K562 (cell line): Measurements from ENCODE around the gene CALHM1. TPM values are rescaled to one million over a fixed set of nuclear protein-coding genes. Genes with fewer than 3 reads are reported as not detected.
A peak's percentile ranks its signal among the peaks of the same experiment; 100 is the strongest.

Experiments used
- BCOR ChIP-seq: fragments of 450-650 bp; IDR thresholded peaks from 2 replicates; pipeline ENCODE4 v1.6.1; 2016
- CREB3 ChIP-seq: fragments of 450-650 bp; conservative IDR thresholded peaks from 2 replicates; pipeline ENCODE4 v1.6.1; 2016; ENCODE audit warnings: missing genetic modification characterization, low read depth, mild to moderate bottlenecking, missing compliant biosample characterization, moderate library complexity
- DPF2 ChIP-seq: fragments of 450-650 bp; IDR thresholded peaks from 2 replicates; pipeline ENCODE4 v1.6.1; 2016
- ELF4 ChIP-seq: fragments of 450-650 bp; formaldehyde crosslinking; IDR thresholded peaks from 2 replicates; pipeline ENCODE4 v1.4.0; 2022; ENCODE audit warnings: missing genetic modification characterization
- FOXJ3 ChIP-seq: sonication (generic); formaldehyde crosslinking; IDR thresholded peaks from 2 replicates; pipeline ENCODE4 v1.4.0; 2020; ENCODE audit warnings: mild to moderate bottlenecking, missing genetic modification reagents
- FOXK1 ChIP-seq: sonication (generic); formaldehyde crosslinking; IDR thresholded peaks from 2 replicates; pipeline ENCODE4 v1.8.0; 2022; ENCODE audit warnings: missing genetic modification reagents, mild to moderate bottlenecking, borderline replicate concordance
- GTF2E2 ChIP-seq: fragments of 200-800 bp; sonication (Bioruptor generic); IDR thresholded peaks from 2 replicates; pipeline ENCODE4 v1.6.1; 2016; ENCODE audit warnings: missing genetic modification characterization, missing compliant biosample characterization
- IRF9 ChIP-seq: fragments of 450-650 bp; IDR thresholded peaks from 2 replicates; pipeline ENCODE4 v1.6.1; 2016; ENCODE audit warnings: missing biosample characterization, missing genetic modification characterization
- KLF1 ChIP-seq: fragments of 450-650 bp; IDR thresholded peaks from 2 replicates; pipeline ENCODE4 v1.6.1; 2016; ENCODE audit warnings: missing genetic modification characterization, missing compliant biosample characterization
- PTBP1 ChIP-seq: fragments of 200-400 bp; formaldehyde crosslinking; IDR thresholded peaks from 2 replicates; pipeline ENCODE4 v1.6.1; 2017; ENCODE audit warnings: low read depth, low read length
- RERE ChIP-seq: sonication (generic); formaldehyde crosslinking; IDR thresholded peaks from 2 replicates; pipeline ENCODE4 v1.8.0; 2023; ENCODE audit warnings: missing genetic modification reagents, mild to moderate bottlenecking, borderline replicate concordance
- SRSF7 ChIP-seq: fragments of 200-400 bp; formaldehyde crosslinking; optimal IDR thresholded peaks from 2 replicates; pipeline ENCODE3; 2017; ENCODE audit warnings: mild to moderate bottlenecking, low read depth, low read length
- STAT5B ChIP-seq: fragments of 250-450 bp; sonication (Bioruptor Pico); IDR thresholded peaks from 2 replicates; pipeline ENCODE4 v1.8.0; 2021; ENCODE audit warnings: mild to moderate bottlenecking, inconsistent platforms
- TARDBP ChIP-seq: fragments of 450-650 bp; IDR thresholded peaks from 2 replicates; pipeline ENCODE4 v1.6.1; 2016
- TFAP4 ChIP-seq: sonication (generic); formaldehyde crosslinking; IDR thresholded peaks from 2 replicates; pipeline ENCODE4 v1.8.0; 2022; ENCODE audit warnings: missing genetic modification reagents, mild to moderate bottlenecking, moderate library complexity, borderline replicate concordance
- THAP12 ChIP-seq: fragments of 250-450 bp; sonication (Bioruptor Pico); IDR thresholded peaks from 2 replicates; pipeline ENCODE4 v1.9.0; 2021; ENCODE audit warnings: mild to moderate bottlenecking, inconsistent platforms
- ZNF778 ChIP-seq: fragments of 450-650 bp; formaldehyde crosslinking; IDR thresholded peaks from 2 replicates; pipeline ENCODE4 v1.4.0; 2020; ENCODE audit warnings: mild to moderate bottlenecking, moderate library complexity
- ZNF780A ChIP-seq: fragments of 250-450 bp; sonication (Bioruptor Pico); IDR thresholded peaks from 2 replicates; pipeline ENCODE4 v1.5.0; 2021; ENCODE audit warnings: mild to moderate bottlenecking
- ZNF785 ChIP-seq: fragments of 250-450 bp; sonication (Bioruptor Pico); IDR thresholded peaks from 2 replicates; pipeline ENCODE4 v1.4.0; 2020; ENCODE audit warnings: mild to moderate bottlenecking
- polyA plus RNA-seq, 8 experiments: library from polyadenylated mRNA; depleted of rRNA in 4 of 8; stranded (reverse) in 5 of 8; unstranded in 3 of 8; fragments of >200 nt; fragmentation: Nextera tagmentation in 2 of 8; fragmentation: Illumina TruSeq in 1 of 8; extraction: Ambion mirVana in 2 of 8; extraction: Trizol in 1 of 8; gene quantifications; 2 replicates each; pipeline versions ENCODE4 v1.2.1 to v1.2.3, GENCODE V29; 2011 to 2014; ENCODE audit warnings: inconsistent platforms in 1 of 8, missing spikeins in 1 of 8
- total RNA-seq, 7 experiments: library from RNA; depleted of rRNA in 6 of 7; stranded (reverse); fragments of >200 nt in 6 of 7; fragmentation: Illumina TruSeq in 2 of 7; extraction: Trizol in 2 of 7; gene quantifications; 2 replicates each; pipeline versions ENCODE4 v1.2.1 to v1.2.3, GENCODE V29; 2011 to 2021; ENCODE audit warnings: low replicate concordance in 1 of 7

CALHM1 gene
- total and polyA plus RNA-seq, 9 of the 15 experiments (the other 6 are each of a cell fraction or from before 2014, with no cell fraction given): 0.03 TPM; not detected in 8

GRCh38 chr10:103504181-103504783 lies 45.6 kb upstream of the CALHM1 start (continued):
- TF ChIP-seq CREB3: no peak
- no peak for TF ChIP-seq THAP12 (CRISPR knock-in tag)
- no peak for TF ChIP-seq ZNF780A (CRISPR knock-in tag)
- no peak for TF ChIP-seq GTF2E2 (tag)
- no peak for TF ChIP-seq STAT5B
- TF ChIP-seq TARDBP: no peak
- peak; percentile 89 for TF ChIP-seq DPF2
- TF ChIP-seq IRF9: no peak
- no peak for TF ChIP-seq ZNF785 (CRISPR knock-in tag)
- no peak for TF ChIP-seq KLF1 (tag)
- no peak for TF ChIP-seq ELF4
- TF ChIP-seq FOXK1 (CRISPR knock-in tag): peak; percentile 49; the same call in 1 of the 2 replicates
- no peak for TF ChIP-seq ZNF778
- no peak for TF ChIP-seq FOXJ3
- TF ChIP-seq TFAP4 (CRISPR knock-in tag): no peak
- TF ChIP-seq SRSF7: no peak
- peak; percentile 72 for TF ChIP-seq BCOR
- TF ChIP-seq RERE: no peak
- no peak for TF ChIP-seq PTBP1
